NCI-H1417 (cell line): ENCODE measurements around the gene GP1BA.

ENCODE experiments used
- DNase-seq, 3 experiments: peaks; one replicate each; lab custom pipeline; 2025; lab: John Stamatoyannopoulos, UW

Gene GP1BA

GRCh38 chr17:4973256-4974114 lies 41.4 kb downstream of the GP1BA start:
- DNase-seq, result no peak

- DNase-seq, result no peak
Observed at GRCh38 chr17:4974115-4974670, 42.1 kb downstream of the GP1BA start.

- DNase-seq, result no peak
Observed at GRCh38 chr17:4978726-4979125, 46.6 kb downstream of the GP1BA start.

- DNase-seq, result peak; percentile 6 to 49 (median 24)
Observed at GRCh38 chr17:4980644-4981216, 48.7 kb downstream of the GP1BA start.

GRCh38 chr17:4982305-4982704 lies 50.2 kb downstream of the GP1BA start:
- DNase-seq, result no peak
